Kidney (tissue), 11 donors: ENCODE data around the gene OR2T1. TPM values are rescaled to one million over a fixed set of nuclear protein-coding genes. Genes with fewer than 3 reads are reported as not detected.
"Not testable (repeated sequence)": the region's sequence is repeated elsewhere in the genome, so short reads cannot be mapped to it uniquely, and the experiment has no call there.

Source experiments
- DNase-seq, 5 donors: peaks; one replicate each; pipeline ENCODE4 v3.0.0-alpha.2; 2013 to 2020
- FAIRE-seq: peaks from 2 replicates; lab custom pipeline; 2012; peaks lifted over from hg19 to GRCh38; lab: Jason Lieb, UNC
- H3K27ac ChIP-seq, 2 donors: one replicate each; pipeline ENCODE4 v1.7.0; 2013; ENCODE audit warnings: low read depth in 2 of 2, low read length in 2 of 2, inconsistent platforms in 1 of 2
- H3K27me3 ChIP-seq: one replicate; pipeline ENCODE4 v1.7.1; 2013; ENCODE audit warnings: low read length, inconsistent platforms; ENCODE audit not compliant: control insufficient read depth, insufficient read depth
- H3K36me3 ChIP-seq, 3 donors: one replicate each; pipeline versions ENCODE4 v1.7.0 to v1.7.1; 2013; ENCODE audit warnings: low read length in 3 of 3, control low read depth in 1 of 3, inconsistent platforms in 1 of 3; ENCODE audit not compliant: insufficient read depth in 3 of 3, control insufficient read depth in 2 of 3
- H3K4me1 ChIP-seq, 3 donors: one replicate each; pipeline versions ENCODE4 v1.7.0 to v1.7.1; 2013; ENCODE audit warnings: low read length in 3 of 3, inconsistent platforms in 1 of 3, low read depth in 1 of 3; ENCODE audit not compliant: control insufficient read depth in 2 of 3, insufficient read depth in 2 of 3
- H3K4me3 ChIP-seq, 3 donors: one replicate each; pipeline versions ENCODE4 v1.7.0 to v1.8.1; 2013; ENCODE audit warnings: low read length in 3 of 3, control low read depth in 1 of 3, inconsistent platforms in 1 of 3
- H3K9ac ChIP-seq, 3 donors: one replicate each; pipeline versions ENCODE4 v1.7.0 to v1.7.1; 2013; ENCODE audit warnings: low read length in 3 of 3, control low read depth in 1 of 3, inconsistent platforms in 1 of 3
- H3K9me3 ChIP-seq, 3 donors: one replicate each; pipeline versions ENCODE4 v1.7.0 to v1.7.1; 2013; ENCODE audit warnings: low read length in 3 of 3, control low read depth in 1 of 3, inconsistent platforms in 1 of 3; ENCODE audit not compliant: control insufficient read depth in 2 of 3, insufficient read depth in 1 of 3
- intact Hi-C: fragments of 100-400 bp; cut with DNase I; formaldehyde crosslinking; loops from one replicate; pipeline ENCODE4 v1.11.1; 2022
- polyA plus RNA-seq: library from polyadenylated mRNA; stranded (reverse); fragments of 350-450 nt; fragmentation: Illumina TruSeq; extraction: RNeasy Lipid Tissue Mini Kit (QIAGEN cat#74804); gene quantifications from one replicate; pipeline ENCODE4 v1.2.3, GENCODE V29; 2014; ENCODE audit warnings: low read depth, low replicate concordance; ENCODE audit not compliant: insufficient read depth
- total RNA-seq: library from RNA; stranded (reverse); fragmentation: NEBNext Ultra II Directional; extraction: Animal tissue kit (Norgen Biotek cat#: 25700); gene quantifications from one replicate; pipeline ENCODE4 v1.2.1, GENCODE V29; 2021
- donor health status: control.
- donor health status: control.
- donor health status: DM: yes; HTN: yes; CAD: no.
- donor health status: Normal renal cell carcinoma (clear cell type).

The OR2T1 gene
- total and polyA plus RNA-seq, 2 donors from 2014 or later: not detected

GRCh38 chr1:248449821-248450465 lies 47.1 kb downstream of the OR2T1 start:
- intact Hi-C loops, FAIRE-seq, H3K36me3 ChIP-seq, H3K4me3 ChIP-seq, H3K27ac ChIP-seq, DNase-seq, H3K9ac ChIP-seq, H3K4me1 ChIP-seq, H3K27me3 ChIP-seq, H3K9me3 ChIP-seq: not testable (repeated sequence)

GRCh38 chr1:248450466-248451145 lies 47.8 kb downstream of the OR2T1 start:
- DNase-seq, H3K4me3 ChIP-seq, H3K9me3 ChIP-seq, FAIRE-seq, H3K9ac ChIP-seq, H3K36me3 ChIP-seq, H3K27ac ChIP-seq, intact Hi-C loops, H3K4me1 ChIP-seq, H3K27me3 ChIP-seq: not testable (repeated sequence)

DNA sequence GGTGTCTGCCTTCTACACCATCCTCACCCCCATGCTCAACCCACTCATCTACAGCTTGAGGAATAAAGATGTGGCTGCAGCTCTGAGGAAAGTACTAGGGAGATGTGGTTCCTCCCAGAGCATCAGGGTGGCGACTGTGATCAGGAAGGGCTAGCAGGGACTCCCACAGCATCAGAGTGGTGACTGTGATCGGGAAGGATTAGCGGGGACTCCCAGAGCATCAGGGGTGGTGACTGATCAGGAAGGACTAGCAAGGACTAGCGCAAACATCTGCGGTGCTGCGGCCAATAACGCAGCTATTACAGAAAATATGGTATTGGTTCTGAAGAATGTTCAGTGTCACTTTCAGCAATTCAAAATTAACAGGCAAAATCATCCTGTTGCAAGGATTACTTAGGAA lies 50.8 kb downstream of the OR2T1 start:
- DNase-seq, H3K27ac ChIP-seq, H3K27me3 ChIP-seq, H3K4me1 ChIP-seq, H3K9ac ChIP-seq, intact Hi-C loops, H3K9me3 ChIP-seq, H3K4me3 ChIP-seq, FAIRE-seq, H3K36me3 ChIP-seq: not testable (repeated sequence)

- FAIRE-seq, intact Hi-C loops, H3K9ac ChIP-seq, H3K9me3 ChIP-seq, H3K4me1 ChIP-seq, H3K4me3 ChIP-seq, H3K27ac ChIP-seq, H3K36me3 ChIP-seq, DNase-seq, H3K27me3 ChIP-seq: not testable (repeated sequence)
These were observed 52.2 kb downstream of the OR2T1 start for GRCh38 chr1:248455045-248455444.

- H3K4me3 ChIP-seq, intact Hi-C loops, H3K4me1 ChIP-seq, H3K27me3 ChIP-seq, FAIRE-seq, H3K9me3 ChIP-seq, H3K27ac ChIP-seq, H3K36me3 ChIP-seq, H3K9ac ChIP-seq, DNase-seq: not testable (repeated sequence)
These were observed 53.8 kb downstream of the OR2T1 start for GRCh38 chr1:248456635-248457034.

Other genes starting within 250 kb of the OR2T1 start
- gene OR2M2, start 228.2 kb upstream of the OR2T1 start, total RNA-seq: not detected
- not detected for gene OR2M2, start 228.2 kb upstream of the OR2T1 start, polyA plus RNA-seq
- gene OR2M3, start 205.8 kb upstream of the OR2T1 start, total RNA-seq: not detected
- gene OR2M3, start 205.8 kb upstream of the OR2T1 start, polyA plus RNA-seq: not detected
- not detected for gene OR2M4, start 171.6 kb upstream of the OR2T1 start, total RNA-seq
- not detected for gene OR2M4, start 171.6 kb upstream of the OR2T1 start, polyA plus RNA-seq
- not detected for gene OR2T33, start 125.1 kb upstream of the OR2T1 start, total RNA-seq
- gene OR2T33, start 125.1 kb upstream of the OR2T1 start, polyA plus RNA-seq: not detected
- not detected for gene OR2T12, start 99.6 kb upstream of the OR2T1 start, total RNA-seq
- gene OR2T12, start 99.6 kb upstream of the OR2T1 start, polyA plus RNA-seq: not detected
- gene OR2M7, start 78.5 kb upstream of the OR2T1 start, total RNA-seq: not detected
- not detected for gene OR2M7, start 78.5 kb upstream of the OR2T1 start, polyA plus RNA-seq
- gene OR14C36, start 54.3 kb upstream of the OR2T1 start, total RNA-seq: not detected
- gene OR14C36, start 54.3 kb upstream of the OR2T1 start, polyA plus RNA-seq: not detected
- not detected for gene OR2T4, start 41.4 kb upstream of the OR2T1 start, total RNA-seq
- not detected for gene OR2T4, start 41.4 kb upstream of the OR2T1 start, polyA plus RNA-seq
- not detected for gene OR2T6, start 27.3 kb upstream of the OR2T1 start, total RNA-seq
- gene OR2T6, start 27.3 kb upstream of the OR2T1 start, polyA plus RNA-seq: not detected
- 0.28 TPM for gene OR2T2, start 42.6 kb downstream of the OR2T1 start, total RNA-seq
- gene OR2T2, start 42.6 kb downstream of the OR2T1 start, polyA plus RNA-seq: not detected
- gene OR2T3, start 70.3 kb downstream of the OR2T1 start, total RNA-seq: not detected
- not detected for gene OR2T3, start 70.3 kb downstream of the OR2T1 start, polyA plus RNA-seq
- gene OR2T5, start 85.5 kb downstream of the OR2T1 start, total RNA-seq: 0.09 TPM
- not detected for gene OR2T5, start 85.5 kb downstream of the OR2T1 start, polyA plus RNA-seq
- 0.06 TPM for gene OR2G6, start 105.0 kb downstream of the OR2T1 start, total RNA-seq
- gene OR2G6, start 105.0 kb downstream of the OR2T1 start, polyA plus RNA-seq: 0.09 TPM
- gene OR2T29, start 159.7 kb downstream of the OR2T1 start, total RNA-seq: not detected
- not detected for gene OR2T29, start 159.7 kb downstream of the OR2T1 start, polyA plus RNA-seq
- gene OR2T34, start 171.7 kb downstream of the OR2T1 start, total RNA-seq: not detected
- gene OR2T34, start 171.7 kb downstream of the OR2T1 start, polyA plus RNA-seq: not detected
- 0.41 TPM for gene OR2T10, start 194.7 kb downstream of the OR2T1 start, total RNA-seq
- gene OR2T10, start 194.7 kb downstream of the OR2T1 start, polyA plus RNA-seq: 1.1 TPM
- gene OR2T11, start 232.0 kb downstream of the OR2T1 start, total RNA-seq: 0.57 TPM
- not detected for gene OR2T11, start 232.0 kb downstream of the OR2T1 start, polyA plus RNA-seq
- gene OR2T35, start 242.2 kb downstream of the OR2T1 start, total RNA-seq: 0.28 TPM
- gene OR2T35, start 242.2 kb downstream of the OR2T1 start, polyA plus RNA-seq: not detected